ENCODE measurements around the gene ZDHHC14.

ZDHHC14 gene

DNA sequence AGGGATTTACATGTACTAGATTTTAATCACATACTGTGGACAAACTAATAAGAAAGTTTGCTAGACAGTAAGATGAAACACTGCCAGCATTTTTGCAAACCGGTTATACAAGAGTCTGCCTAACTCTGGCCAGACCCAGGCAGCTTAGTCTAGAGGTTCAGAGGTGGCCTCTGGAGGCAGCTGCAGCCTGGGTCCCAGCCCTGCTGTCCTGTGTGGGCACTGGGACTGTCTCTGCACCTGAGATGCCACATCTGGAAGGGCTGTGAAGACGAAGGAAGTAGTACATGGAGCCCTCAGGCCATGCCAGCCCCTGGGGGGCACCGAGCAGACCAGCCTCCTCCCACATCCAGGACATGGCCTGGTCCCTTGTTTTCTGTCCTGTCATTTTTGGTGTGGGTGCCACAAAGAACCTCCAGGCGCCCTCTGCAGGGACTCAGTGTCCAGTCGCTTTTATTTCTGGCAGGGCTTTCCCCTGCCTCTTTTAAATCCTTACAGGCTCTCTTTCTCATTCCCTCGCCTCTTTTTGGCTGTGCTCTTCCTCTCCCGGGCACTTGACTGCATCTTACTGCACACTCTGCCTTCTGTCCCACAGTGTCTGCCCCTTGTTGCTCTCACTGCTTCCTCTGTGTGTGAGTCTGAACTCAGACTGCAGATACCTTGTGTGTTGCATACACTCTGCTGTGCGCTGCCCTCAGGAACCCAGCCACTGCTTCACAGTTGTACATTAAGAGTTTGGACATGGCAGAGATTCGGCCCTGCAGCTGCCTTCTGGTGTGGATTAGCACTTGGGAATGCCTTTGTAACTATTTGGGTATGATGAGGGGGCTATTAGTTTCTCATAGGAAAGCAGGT, 216.7 kb downstream of the ZDHHC14 start:
- no peaks in the 10 kb centered on the region for H3K27me3 Mint-ChIP-seq
- H3K4me3 Mint-ChIP-seq: no peak overlapping the region
- peaks cover 58% of the 10 kb centered on the region for H3K4me1 Mint-ChIP-seq
- peak overlapping the region; percentile 81 for H3K27ac Mint-ChIP-seq
- no peaks in the 10 kb centered on the region for H3K9me3 Mint-ChIP-seq
- peaks cover 45% of the 10 kb centered on the region for H3K36me3 Mint-ChIP-seq
- ATAC-seq: peak; percentile 57

DNA sequence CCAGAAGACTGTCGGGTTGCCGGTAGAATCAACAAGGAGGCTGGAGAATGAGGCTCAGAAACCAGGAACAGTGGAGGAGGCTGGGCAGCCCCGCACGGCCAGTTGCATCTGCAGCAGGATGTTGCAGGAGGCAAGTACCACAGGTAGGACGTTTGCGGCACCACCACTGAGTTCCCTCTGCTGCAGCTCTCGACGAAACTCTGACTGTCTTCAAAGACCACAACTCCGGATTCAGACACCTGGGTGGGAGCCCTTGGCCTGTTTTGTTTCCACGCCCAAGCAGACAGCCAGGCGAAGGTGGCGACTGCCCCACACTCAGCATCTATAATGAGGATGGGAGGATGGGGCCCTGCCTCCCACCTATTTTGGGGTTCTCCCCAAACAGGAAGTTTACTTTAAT, 218.2 kb downstream of the ZDHHC14 start:
- H3K27me3 Mint-ChIP-seq: no peaks in the 10 kb centered on the region
- H3K9me3 Mint-ChIP-seq: no peaks in the 10 kb centered on the region
- H3K36me3 Mint-ChIP-seq: peaks cover 30% of the 10 kb centered on the region
- peak; percentile 57 for ATAC-seq
- peak overlapping the region; percentile 34 for H3K4me3 Mint-ChIP-seq
- peak overlapping the region; percentile 71 for H3K27ac Mint-ChIP-seq
- H3K4me1 Mint-ChIP-seq: peaks cover 62% of the 10 kb centered on the region

- H3K4me1 Mint-ChIP-seq: peaks cover 65% of the 10 kb centered on the region
- H3K4me3 Mint-ChIP-seq: no peak overlapping the region
- no peaks in the 10 kb centered on the region for H3K27me3 Mint-ChIP-seq
- H3K9me3 Mint-ChIP-seq: no peaks in the 10 kb centered on the region
- peaks cover 24% of the 10 kb centered on the region for H3K36me3 Mint-ChIP-seq
- no peak overlapping the region for H3K27ac Mint-ChIP-seq
- no peak for ATAC-seq
Measured at GRCh38 chr6:157600807-157601206, 219.8 kb downstream of the ZDHHC14 start.

GRCh38 chr6:157602521-157603295, 221.7 kb downstream of the ZDHHC14 start:
- Mint-ChIP-seq H3K4me3 (no peak overlapping the region), H3K4me1 (peaks cover 66% of the 10 kb centered on the region), H3K9me3 (no peaks in the 10 kb centered on the region), H3K27me3 (no peaks in the 10 kb centered on the region), H3K36me3 (peaks cover 24% of the 10 kb centered on the region), H3K27ac (peak overlapping the region; percentile 54)
- no peak for ATAC-seq

DNA sequence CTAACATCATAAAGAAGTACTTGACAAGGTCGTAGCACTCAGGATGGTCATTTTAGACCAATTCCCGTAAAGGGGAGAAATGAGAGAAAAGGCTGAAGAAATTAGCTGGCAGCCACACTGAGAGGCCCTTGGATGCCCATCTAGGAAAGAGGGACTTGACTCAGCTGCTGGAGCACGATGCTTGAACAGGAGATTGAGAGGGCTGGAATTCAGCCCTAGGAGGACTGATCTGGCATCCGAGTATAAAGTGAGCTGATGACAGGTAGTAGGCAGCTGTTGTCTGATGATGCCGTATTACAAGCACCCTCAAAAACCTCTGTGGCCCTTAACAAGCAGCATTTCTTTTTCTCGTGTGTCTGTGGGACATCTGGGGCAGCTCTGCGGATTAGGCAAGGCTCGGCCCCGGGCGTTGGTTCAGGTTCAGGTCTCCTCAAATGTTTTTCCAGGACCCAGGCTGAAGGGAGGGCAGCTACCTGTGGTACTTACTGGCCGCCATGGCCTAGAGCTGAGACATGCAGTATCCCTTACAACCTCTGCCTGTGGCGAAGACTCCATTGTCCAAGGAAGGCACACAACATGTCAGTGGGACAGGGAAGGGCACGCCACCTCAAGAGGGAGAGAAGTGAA, 222.4 kb downstream of the ZDHHC14 start:
- Mint-ChIP-seq H3K27me3 (no peaks in the 10 kb centered on the region), H3K4me3 (no peak overlapping the region), H3K9me3 (no peaks in the 10 kb centered on the region), H3K4me1 (peaks cover 66% of the 10 kb centered on the region), H3K27ac (peak overlapping the region; percentile 54), H3K36me3 (peaks cover 29% of the 10 kb centered on the region)
- ATAC-seq: no peak

GRCh38 chr6:157603971-157604370, 223.0 kb downstream of the ZDHHC14 start:
- Mint-ChIP-seq H3K4me3 (no peak overlapping the region), H3K27me3 (no peaks in the 10 kb centered on the region), H3K9me3 (no peaks in the 10 kb centered on the region), H3K27ac (peak overlapping the region; percentile 54), H3K36me3 (peaks cover 34% of the 10 kb centered on the region), H3K4me1 (peaks cover 69% of the 10 kb centered on the region)
- ATAC-seq: no peak

DNA sequence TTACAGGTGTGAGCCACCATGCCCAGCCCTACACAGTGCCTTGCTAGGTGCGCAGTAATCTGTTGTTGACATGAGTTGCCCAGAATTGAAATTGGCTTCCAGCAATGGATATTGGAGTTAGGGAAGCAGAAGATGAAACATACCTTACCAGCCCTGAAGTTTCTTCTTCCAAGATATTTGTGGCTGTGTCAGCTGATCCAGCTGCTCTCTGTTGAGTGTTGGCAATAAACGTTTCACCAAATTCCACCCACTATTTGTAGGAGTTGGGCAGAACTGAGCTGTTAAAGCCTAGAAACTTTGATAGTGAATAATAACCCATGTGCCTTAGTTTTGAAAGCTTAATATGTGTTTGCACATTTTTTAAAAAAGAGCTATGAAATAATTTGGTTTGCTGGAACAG, 223.8 kb downstream of the ZDHHC14 start:
- Mint-ChIP-seq H3K4me3 (no peak overlapping the region), H3K27me3 (no peaks in the 10 kb centered on the region), H3K27ac (peak overlapping the region; percentile 75), H3K36me3 (peaks cover 34% of the 10 kb centered on the region), H3K9me3 (no peaks in the 10 kb centered on the region), H3K4me1 (peaks cover 69% of the 10 kb centered on the region)
- ATAC-seq: no peak

DNA sequence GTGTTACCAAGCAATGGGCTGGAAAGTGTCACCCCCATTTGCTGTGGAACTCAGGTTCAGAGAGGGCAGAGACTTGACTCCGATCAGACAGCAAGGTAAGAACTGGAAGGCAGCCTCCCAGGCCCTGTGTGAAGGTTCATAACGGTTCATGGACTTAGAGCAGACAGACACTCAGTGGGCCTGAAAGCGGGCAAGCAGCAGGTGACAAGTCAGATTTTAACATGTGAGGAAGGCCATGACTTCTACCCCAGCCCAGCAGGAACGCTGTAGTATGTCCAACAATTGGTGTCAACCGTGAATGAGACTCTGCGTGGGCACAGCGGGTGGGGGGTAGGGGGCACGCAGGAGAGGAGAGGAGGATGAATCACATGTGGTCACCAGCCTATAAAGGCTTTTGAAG, 224.5 kb downstream of the ZDHHC14 start:
- Mint-ChIP-seq H3K4me3 (no peak overlapping the region), H3K36me3 (peaks cover 34% of the 10 kb centered on the region), H3K9me3 (no peaks in the 10 kb centered on the region), H3K27me3 (no peaks in the 10 kb centered on the region), H3K4me1 (peaks cover 64% of the 10 kb centered on the region), H3K27ac (peak overlapping the region; percentile 75)
- ATAC-seq: no peak

DNA sequence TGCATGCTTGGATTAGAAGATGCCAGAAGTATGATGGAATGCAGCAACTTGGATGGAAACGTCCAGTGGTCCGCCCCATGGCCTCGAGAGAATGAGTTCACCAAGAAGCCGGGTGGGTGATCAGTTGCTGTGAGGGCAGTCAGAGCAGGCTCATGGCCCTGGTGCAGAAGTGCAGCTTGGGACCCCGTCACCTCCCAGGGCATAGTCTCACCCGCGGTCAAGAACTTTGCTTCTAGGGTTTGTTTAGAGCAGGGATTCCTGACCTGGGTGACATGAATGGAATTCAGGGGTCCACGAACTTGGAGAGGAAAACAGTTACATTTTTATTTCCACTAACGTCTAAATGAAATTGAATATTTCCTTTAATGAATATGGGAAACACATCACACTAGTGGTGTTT, 225.5 kb downstream of the ZDHHC14 start:
- ATAC-seq: no peak
- Mint-ChIP-seq H3K27me3 (no peaks in the 10 kb centered on the region), H3K9me3 (no peaks in the 10 kb centered on the region), H3K27ac (peak overlapping the region; percentile 75), H3K4me1 (peaks cover 69% of the 10 kb centered on the region), H3K36me3 (peaks cover 34% of the 10 kb centered on the region), H3K4me3 (no peak overlapping the region)

DNA sequence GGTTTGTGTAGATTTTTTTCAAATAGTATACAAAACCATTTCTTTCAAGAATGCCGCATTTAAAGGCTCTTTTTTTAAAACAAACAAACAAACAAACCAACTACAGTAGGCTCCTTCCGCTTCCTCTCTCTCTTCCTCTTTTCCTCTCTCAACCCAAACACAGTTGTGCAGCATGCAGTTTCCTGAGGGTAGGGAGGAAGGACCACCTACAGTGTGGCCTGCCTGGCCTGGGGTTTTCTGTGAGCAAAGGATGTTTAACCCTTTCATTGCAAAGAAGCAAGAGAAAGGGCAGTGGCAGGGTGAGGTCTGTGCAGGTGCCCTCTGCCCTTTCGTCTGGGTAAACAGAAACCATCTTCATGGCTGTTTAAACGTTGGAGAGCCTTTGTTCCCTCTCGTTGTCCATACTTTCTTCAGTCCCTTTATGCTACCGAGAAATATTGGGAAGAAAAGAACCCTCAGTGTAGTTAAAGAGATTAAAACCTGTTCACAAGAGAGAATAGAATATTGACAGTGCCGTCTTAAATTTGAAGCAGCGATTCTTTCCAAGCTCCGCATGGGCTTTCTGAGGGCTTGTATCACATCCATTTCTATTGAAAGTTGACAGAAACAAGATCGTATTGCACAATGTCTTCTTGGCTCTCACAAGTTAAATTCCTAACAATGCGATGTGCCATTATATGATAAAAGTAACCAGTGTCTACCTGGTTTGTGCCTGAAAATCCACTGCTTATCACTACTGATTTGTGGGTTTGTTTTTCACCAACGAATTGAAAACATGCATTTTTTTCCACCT, 226.5 kb downstream of the ZDHHC14 start:
- H3K4me1 Mint-ChIP-seq: peaks cover 75% of the 10 kb centered on the region
- no peaks in the 10 kb centered on the region for H3K27me3 Mint-ChIP-seq
- H3K4me3 Mint-ChIP-seq: peak overlapping the region; percentile 46

DNA sequence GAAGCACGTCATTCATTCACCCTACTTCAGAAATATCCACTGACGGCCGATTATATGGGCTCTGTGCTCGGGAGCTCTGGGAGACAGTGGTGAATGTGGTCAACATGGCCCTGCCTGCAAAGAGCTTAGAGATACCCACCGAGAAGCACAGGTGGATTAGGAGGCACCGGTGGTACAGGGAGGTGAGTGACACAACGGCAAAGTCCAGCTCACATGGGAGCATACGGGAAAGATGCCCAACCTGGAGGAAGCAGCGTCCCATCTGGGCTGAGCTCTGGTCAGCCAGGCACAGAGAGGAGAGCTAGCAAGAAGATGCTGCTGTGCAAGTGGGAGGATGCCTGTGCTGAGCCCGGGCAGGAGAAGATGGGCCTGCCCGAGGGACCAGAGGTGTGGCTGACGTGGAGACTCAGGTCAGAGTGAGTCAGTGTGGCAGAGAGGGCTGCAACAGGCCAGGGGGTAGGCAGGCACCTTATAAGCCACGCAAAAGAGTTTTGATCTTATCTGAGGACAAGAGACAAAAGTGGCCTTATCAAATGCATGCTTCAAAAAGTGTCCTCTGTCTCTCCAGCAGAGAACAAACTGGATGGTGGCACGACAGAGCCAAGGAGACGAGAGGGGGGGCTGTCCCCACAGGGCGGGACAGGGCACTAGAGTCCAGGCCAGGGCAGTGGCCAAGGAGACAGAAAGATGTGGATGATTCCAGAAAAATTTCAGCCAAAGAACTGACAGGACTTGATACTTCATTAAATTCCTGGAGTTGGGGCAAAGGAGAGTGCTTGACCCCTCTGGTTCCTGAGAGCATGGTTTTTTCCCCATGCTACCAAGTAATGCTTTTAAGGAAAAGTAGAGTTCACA, 227.5 kb downstream of the ZDHHC14 start:
- Mint-ChIP-seq H3K4me3 (no peak overlapping the region), H3K27ac (peak overlapping the region; percentile 75), H3K27me3 (no peaks in the 10 kb centered on the region), H3K36me3 (peaks cover 42% of the 10 kb centered on the region), H3K4me1 (peaks cover 75% of the 10 kb centered on the region), H3K9me3 (no peaks in the 10 kb centered on the region)
- ATAC-seq: no peak

More for the DNA sequence above, 226.5 kb downstream of the ZDHHC14 start:
- peak; percentile 84 for ATAC-seq
- peaks cover 42% of the 10 kb centered on the region for H3K36me3 Mint-ChIP-seq
- H3K9me3 Mint-ChIP-seq: no peaks in the 10 kb centered on the region
- peak overlapping the region; percentile 75 for H3K27ac Mint-ChIP-seq

DNA sequence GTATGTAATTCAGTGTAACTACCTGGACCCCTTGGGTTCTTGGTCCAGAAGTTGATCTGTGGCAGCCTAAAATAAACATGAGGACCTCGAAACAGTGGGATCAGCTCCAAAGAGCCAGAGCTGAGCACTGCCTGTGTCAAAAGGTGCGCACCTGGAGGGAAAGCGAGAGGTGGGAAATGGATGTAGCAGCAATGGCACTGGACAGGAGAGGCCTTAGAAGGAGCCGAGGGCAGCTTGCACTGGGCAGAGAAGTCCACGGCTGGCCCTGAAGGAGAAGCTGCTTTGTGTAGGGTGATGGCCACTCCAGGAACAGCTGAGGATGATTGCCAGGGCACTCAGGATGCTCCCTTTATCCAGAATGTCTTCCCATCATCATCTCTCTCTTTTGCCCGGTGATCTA, 228.1 kb downstream of the ZDHHC14 start:
- H3K9me3 Mint-ChIP-seq: no peaks in the 10 kb centered on the region
- no peaks in the 10 kb centered on the region for H3K27me3 Mint-ChIP-seq
- H3K4me1 Mint-ChIP-seq: peaks cover 81% of the 10 kb centered on the region
- ATAC-seq: no peak
- peaks cover 42% of the 10 kb centered on the region for H3K36me3 Mint-ChIP-seq
- H3K4me3 Mint-ChIP-seq: no peak overlapping the region
- peak overlapping the region; percentile 75 for H3K27ac Mint-ChIP-seq

GRCh38 chr6:157609556-157609955, 228.6 kb downstream of the ZDHHC14 start:
- peak overlapping the region; percentile 75 for H3K27ac Mint-ChIP-seq
- H3K36me3 Mint-ChIP-seq: peaks cover 42% of the 10 kb centered on the region
- no peaks in the 10 kb centered on the region for H3K27me3 Mint-ChIP-seq
- H3K9me3 Mint-ChIP-seq: no peaks in the 10 kb centered on the region
- peaks cover 86% of the 10 kb centered on the region for H3K4me1 Mint-ChIP-seq
- H3K4me3 Mint-ChIP-seq: no peak overlapping the region
- no peak for ATAC-seq

- ATAC-seq: no peak
- no peaks in the 10 kb centered on the region for H3K9me3 Mint-ChIP-seq
- H3K4me3 Mint-ChIP-seq: no peak overlapping the region
- H3K27ac Mint-ChIP-seq: peak overlapping the region; percentile 75
- H3K36me3 Mint-ChIP-seq: peaks cover 38% of the 10 kb centered on the region
- peaks cover 91% of the 10 kb centered on the region for H3K4me1 Mint-ChIP-seq
- H3K27me3 Mint-ChIP-seq: no peaks in the 10 kb centered on the region
Measured at GRCh38 chr6:157610451-157610999, 229.5 kb downstream of the ZDHHC14 start.

Data from stimulated activated memory B cell treated with anti-CD40 and anti-IgM and Interleukin-4, amounts not matched to agents 10 μg/mL and 1 μg/mL and 100 μg/mL, for 72 hours (primary cell).